Stimulated activated CD8-positive, alpha-beta memory T cell treated with anti-CD3 and anti-CD28 coated beads, Interleukin-4, amount 100 ng/mL, for 4 hours (primary cell): ENCODE results near the gene DNAH11.
"Not testable (repeated sequence)": the region's sequence is repeated elsewhere in the genome, so short reads cannot be mapped to it uniquely, and the experiment has no call there.

Experiments used
- DNase-seq, 2 donors: peaks; one replicate each; pipeline ENCODE4 v3.0.0-alpha.2; 2020; ENCODE audit warnings: low read depth in 2 of 2, low spot score in 1 of 2

DNAH11 gene

DNA sequence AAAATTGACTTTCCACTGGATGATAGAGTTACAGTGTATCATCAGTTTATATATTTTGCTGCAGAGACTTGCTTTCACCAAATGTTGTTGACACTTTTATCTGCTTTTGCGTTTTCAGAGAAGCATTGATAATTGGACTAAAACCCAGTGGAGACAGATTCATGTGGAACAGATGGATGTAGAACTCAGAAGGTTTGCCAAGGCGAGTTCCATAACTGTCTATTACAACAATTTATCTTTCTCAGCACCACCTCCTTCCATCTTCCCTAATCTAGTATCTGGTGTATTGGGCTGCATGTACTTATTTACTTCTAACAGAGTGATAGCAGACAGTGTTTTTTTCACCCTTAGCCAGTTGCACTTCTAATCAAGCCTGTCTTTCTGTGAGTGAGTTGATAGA lies 73.3 kb downstream of the DNAH11 start:
- no peak for DNase-seq

DNA sequence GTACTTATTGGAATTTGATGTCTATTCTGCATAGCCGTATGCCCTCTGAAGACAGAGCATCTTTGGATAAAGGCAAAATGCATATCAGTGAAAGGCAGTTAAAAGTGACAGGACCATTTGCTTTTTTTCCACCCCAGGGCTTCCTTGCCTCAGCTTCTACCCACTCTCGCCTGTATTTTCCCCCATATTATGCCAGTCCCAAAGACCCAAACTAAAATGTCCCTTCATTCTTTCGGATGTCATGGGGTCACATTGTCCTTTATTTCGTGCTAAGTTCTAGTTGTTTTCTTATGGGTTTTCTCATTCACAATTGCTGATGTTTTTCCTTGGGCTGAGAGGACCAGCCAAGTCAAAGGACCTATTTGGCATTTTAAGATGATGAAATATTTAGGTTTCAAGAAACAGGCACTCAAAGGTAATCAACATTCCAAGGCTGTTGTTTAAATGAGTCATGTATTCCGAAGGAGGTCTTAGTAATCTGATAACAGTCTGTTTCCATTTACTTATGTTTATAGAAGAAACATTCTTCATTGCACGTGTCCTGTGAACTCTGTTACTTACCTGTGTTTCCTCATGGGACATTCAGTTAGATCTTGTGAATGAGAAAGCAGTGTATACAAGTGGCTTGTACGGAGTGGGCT lies 74.1 kb downstream of the DNAH11 start:
- DNase-seq: no peak

DNA sequence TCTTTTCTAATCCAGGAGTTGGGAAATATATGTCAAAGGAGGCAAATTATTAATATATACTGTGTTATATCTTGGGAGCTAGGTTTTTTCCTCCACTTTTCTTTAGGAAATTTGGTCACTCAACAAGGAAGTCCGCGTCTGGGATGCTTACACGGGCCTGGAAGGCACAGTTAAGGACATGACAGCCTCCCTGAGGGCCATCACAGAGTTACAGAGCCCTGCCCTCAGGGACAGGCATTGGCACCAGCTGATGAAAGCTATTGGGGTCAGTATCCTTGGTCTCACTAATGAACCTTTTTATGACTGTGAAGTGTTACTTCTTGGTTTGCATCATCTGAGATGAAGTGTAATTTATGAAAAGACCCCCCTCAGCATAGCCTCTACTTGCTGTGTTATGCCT lies 74.7 kb downstream of the DNAH11 start:
- DNase-seq: no peak

DNA sequence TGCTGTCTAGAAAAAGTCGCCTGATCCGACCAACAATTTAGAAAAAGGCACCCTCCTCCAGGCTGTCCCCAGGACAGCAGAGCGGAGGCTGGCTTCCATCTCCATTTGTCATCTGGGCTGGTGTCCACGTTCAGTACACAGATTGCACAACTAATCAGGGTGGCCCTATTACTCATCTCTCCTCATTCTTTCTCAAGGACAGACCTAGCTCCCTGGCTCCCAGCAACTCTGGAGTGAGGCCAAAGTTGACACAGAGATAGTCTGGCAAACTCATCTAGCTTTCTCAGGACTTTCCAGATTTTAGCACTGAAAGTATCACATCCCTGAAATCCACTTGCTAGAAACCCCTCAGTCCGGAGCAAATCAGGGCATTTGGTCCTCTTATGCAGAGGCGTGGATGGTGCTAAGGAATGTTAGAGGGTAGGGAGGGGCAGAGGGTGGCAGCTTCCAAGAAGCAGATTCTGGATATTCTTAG lies 75.1 kb downstream of the DNAH11 start:
- no peak for DNase-seq

DNA sequence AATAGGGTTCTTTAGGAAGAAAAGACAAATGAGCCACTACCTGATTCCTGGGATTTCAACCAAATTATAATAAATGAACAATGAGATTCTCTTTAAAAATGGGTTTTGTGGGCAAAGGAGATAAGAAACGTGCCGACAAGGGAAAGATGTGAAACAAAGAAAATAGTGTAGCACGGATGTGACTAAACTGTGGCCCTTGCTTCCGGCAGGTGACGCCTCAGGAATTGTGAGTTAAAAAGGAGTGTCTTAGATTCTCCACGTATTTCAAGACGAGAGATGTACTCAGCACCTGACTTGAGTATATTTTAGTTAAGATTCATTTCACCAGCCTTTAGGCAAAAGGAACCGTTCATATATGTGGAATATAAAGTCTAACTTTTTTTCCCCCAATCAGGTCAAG lies 75.9 kb downstream of the DNAH11 start:
- DNase-seq: no peak

DNA sequence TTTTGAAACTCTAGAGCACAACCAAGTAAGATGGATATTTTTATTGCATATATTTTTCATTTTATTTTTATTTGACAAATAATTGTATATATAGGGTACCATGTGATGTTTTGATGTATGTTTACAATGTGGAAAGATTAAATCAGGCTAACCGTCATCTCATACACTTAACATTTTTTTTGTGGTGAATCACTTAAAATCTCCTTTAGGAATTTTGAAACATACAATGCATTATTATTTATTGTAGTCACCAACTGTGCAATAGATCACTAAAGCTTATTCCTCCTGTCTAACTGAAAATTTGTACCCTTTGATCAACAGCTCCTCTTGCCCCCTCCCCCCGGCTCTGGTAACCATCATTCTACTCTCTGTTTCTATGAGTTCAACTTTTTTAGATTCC lies 77.2 kb downstream of the DNAH11 start:
- DNase-seq: no peak

DNA sequence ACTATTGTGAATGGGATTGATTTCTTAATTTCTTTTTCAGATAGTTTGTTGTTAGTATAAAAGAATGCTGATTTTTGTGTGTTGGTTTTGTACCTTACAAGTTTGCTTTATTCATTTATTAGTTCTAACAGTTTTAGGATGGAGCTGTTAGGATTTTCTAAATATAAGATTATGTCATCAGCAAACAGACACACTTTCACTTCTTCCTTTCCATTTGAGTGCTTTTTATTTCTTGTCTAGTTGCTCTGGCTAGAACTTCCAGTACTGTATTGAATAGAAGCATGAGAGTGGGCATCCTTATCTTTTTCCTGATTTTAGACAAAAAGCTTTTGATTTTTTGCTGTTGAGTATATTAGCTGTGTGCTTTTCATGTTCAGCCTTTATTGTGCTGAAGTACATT lies 81.5 kb downstream of the DNAH11 start:
- no peak for DNase-seq

DNA sequence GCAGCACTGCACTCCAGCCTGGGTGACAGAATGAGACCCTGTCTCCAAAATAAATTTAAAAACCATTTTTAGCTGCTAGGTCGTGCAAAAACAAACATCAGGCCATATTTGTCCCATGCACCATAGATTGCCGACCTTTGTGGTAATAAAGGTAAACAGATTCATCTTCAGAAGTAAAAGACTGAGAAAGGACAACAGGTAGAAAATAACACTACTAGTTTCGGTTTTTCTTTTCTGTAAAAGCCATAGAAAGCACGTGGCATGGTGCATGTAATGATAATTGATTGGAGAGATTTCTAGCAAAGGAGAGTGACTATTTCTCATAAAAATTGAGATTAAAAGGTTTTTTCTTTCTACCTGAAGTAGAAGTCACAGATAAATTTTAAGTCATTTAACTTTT lies 93.9 kb downstream of the DNAH11 start:
- no peak for DNase-seq

DNA sequence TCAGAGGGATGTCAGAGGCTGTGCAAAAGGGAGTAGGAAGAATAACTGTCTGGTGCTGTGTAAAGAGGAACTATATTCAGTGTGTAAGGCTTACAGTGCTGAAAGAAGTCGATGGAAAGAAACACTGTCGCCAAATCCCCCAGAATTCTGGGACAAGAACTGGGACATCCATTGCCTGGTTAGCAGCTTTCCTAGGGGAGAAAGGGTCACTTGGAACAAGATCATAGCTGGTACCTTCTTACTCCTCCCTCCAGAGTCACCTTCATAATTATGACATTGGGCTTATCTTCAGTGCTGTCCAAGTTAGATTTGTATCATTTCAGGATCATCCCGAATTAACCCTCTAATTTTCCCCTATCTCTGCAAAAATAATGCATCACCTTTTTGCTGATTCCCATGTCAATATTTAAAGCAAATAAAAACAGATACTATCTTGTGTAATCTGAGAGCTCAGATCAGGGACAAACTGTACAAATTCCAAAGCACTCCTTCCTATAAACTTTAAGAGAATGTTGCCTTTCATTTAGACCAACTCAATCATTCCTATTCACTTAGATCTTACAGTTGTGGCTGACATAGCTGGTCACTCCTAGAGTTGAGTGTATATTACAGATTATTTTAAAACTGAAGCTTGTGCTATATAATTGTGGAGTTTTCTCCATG lies 96.5 kb downstream of the DNAH11 start:
- no peak for DNase-seq

DNA sequence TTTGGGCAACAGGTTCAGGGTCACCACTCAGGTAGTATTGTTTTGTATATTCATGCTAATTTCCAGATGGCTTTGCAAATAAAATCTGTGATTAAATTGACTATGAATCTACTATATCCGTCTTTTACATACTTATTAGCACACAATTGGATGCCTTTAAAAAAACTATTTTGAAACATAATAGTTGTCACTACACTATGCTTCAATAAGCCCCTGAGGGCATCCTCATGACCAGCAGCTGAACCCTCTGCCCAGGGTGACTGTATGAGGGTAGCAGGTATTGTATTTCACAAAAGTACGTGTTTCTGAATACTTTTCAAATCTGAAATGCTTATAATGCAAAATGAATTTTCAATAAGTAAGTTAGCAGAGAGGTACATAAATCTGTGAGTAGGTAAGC lies 97.3 kb downstream of the DNAH11 start:
- no peak for DNase-seq

DNA sequence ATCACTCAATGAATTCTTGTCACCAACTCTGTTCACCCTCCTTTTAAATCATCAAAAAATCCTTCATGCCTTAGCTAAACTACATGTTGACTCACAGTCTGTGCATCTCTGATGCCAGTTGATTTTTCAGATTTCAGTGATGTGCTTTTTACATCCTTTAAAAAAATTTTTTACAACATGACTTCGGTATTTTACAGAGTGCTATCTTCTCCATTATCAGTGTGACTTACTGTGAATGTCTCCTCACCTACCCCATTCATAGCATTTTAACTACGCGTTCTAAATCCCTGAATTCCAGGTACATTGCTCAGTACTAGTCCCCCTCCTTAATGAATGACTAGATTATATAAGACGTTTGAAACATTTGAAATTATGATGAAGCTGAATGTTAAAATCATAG lies 98.7 kb downstream of the DNAH11 start:
- no peak for DNase-seq

DNA sequence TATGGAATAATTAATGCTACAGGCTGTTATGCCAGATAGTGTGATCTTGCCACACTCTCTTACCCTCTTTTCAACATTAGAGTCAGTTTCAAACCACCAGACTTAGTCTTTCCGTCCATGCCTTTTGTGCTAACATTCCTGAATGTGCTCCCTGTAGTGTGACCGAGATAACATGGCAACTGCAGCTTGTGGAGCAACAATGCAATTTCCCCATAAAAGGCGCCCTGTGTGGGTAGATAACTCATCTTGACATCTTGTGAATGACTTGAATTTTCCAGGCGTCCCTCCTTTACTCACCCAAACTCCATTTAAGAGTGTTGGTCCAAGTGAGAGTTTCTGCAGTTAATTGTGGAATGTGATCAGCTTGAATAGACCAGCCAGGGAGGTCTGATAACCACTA lies 99.6 kb downstream of the DNAH11 start:
- DNase-seq: no peak

DNA sequence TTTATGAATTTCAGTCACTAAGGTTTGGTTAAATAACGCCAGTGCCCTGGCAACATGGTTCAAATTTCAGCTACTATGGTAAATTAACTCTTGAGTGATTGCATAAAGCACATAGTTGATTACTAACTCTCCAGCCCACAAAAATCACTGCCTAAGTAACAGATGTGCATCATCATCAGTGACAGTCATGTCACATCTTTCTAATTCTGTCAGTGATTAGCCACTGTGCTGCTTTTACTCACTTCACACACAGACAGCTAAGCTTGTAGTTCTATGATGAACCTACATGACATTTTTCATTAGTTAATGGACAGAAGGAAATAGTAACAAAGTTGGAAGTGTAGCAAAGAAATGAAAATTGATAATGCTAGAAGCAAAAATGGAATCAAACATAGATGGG lies 108.9 kb downstream of the DNAH11 start:
- no peak for DNase-seq

DNA sequence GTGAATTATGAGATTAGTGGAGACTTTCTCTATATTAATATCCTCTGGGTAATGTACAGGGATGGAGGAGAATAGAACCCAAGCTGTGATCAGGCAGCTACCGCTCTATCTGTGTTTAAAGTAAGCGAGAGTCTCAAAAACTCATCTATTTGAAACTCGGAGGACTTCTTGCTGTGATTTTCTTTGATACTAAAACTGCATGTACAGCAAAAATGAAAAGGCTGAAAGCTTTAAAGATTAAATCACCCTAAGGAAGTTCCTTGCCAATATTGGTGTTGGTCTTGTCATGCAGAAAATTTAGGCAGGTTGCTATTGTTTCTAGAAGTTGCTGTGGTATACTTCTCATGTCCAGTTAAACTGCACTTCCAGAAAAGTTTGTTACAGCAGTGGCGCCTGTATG lies 110.8 kb downstream of the DNAH11 start:
- DNase-seq: no peak

DNA sequence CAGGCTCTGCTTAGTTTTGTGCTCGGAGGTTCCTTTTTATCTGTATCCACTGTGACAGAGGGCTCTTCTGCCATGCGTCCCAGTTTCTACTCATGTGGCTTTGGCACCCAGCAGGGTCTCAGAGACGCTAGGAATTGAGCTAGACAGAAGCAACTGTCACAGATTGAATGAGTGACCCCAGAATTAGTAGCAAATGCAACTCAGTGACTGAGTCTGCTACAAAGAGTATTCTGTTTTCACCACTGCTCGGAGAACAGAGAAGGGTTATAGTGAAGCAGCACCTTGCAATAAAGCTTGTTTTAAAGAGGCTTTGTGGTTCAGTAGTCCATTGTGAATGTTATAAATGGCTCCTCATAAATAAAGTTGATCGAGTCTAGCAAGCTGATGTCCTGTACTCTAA lies 113.2 kb downstream of the DNAH11 start:
- no peak for DNase-seq

DNA sequence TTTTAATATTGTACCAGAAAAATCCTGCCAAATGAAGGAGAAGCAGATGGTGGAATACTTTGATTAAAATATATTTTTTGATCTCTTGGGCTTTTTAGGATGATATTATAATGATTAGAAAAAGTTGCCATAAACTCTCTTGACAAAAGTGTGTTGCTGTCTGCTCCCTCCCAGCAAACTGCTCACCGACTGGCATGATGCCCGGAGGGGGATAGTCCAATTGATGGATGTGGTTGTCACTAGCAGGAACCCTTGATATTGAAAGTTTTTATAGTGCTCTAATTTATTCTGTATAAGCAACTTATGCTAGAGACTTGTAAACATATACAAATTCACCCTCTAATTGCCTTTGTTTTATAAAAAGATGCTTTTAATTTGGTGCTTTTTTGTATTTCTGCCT lies 114.0 kb downstream of the DNAH11 start:
- no peak for DNase-seq

DNA sequence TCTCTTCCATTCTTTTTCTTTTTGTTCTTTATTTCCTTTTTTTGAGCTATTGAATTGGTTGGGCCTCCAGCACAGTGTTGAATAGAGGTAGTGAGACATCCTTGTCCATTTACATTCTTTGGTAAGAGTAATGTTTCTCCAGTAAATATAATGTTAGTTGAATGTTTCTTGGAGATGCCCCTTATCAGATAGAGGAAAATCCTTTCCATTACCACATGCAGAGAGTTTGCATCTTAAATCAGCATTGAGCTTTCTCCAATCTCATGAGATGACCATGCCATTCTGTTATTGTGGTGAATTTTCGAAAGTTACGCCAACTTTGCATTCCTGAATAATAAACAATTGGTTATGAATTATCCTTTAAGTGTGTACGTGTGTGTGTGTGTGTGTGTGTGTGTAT lies 127.7 kb downstream of the DNAH11 start:
- DNase-seq: no peak

DNA sequence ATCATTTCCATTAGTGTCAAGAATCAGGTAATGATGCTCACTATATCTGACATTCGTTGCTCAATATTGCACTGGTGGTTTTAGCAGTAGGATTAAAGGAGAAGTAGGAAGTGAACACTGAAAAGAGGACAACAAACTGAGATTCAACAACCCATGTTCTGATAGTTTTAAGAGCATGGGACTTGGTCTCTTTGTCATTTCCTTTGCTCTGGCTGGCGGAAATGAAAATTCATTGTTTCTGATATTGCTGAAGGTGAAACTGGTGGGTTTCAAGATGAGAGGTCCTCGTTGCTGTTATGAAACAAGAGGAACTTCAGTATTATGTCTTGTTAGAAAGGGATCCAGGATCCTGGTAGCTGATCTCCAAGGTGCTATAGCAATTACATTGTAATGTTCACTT lies 129.0 kb downstream of the DNAH11 start:
- DNase-seq: no peak

DNA sequence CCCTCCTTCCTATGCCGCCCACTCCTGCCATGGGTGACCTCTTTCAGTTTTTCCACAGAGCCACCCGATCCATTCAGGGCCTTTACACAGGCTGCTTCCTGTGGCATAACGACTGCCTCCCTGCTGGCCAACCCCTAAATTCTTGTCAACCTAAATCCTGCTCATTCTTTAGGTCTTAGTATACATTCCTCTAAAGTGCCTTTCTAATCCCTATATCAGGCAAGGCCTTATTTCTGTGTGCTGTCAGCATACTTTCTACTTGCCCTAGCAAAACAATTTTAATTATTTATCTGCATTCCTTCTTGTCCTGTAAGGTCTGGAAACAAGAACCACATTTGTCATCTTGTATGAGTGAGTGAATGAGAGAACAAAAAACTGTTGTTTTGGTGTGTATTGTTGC lies 132.4 kb downstream of the DNAH11 start:
- no peak for DNase-seq

DNA sequence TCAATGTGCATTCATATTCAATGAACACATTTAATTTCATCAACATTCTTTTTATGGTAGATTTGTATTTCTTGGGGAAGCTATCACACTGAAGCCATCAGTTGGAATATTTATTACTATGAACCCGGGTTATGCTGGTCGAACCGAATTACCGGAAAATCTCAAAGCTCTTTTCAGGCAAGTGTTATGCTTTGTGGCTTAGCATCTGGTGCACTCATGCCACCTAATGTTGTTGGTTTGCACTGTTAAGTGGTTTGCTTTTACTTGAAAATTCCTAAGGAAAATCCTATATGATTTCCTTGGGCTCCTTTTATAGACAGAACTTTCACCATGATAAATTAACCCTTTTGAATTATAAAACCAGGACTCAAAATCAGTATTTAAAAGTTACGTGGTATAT lies 147.9 kb downstream of the DNAH11 start:
- no peak for DNase-seq

DNA sequence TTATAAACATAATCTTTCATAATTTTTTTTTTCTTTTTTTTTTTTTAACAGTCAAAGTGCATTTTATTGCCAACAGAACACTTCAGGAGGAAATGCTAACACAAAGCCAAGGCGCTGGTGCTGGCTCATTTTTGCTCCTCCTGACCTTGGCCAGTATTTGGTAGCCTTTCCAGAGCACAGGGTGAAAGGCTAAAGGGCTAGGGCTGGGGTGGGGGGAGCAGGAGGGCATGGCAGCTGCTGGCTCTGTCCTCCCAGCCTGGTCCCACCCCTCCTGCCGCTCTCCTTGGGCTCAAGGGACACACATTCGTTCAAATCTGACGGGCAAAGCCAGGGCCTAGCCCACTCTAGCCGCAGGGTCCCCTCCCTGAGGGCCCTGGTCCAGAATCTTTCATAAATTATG lies 148.3 kb downstream of the DNAH11 start:
- DNase-seq: not testable (repeated sequence)

DNA sequence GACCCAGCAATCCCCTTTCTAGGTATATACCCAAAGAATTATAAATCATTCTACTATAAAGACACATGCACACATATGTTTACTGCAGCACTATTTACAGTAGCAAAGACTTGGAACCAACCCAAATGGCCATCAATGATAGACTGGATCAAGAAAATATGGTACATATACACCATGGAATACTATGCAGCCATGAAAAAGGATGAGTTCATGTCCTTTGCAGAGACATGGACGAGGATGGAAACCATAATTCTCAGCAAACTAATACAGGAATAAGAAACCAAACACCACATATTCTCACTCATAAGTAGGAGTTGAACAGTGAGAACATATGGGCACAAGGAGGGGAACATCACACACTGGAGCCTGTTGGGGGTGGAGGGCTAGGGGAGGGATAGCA lies 157.7 kb downstream of the DNAH11 start:
- DNase-seq: not testable (repeated sequence)

DNA sequence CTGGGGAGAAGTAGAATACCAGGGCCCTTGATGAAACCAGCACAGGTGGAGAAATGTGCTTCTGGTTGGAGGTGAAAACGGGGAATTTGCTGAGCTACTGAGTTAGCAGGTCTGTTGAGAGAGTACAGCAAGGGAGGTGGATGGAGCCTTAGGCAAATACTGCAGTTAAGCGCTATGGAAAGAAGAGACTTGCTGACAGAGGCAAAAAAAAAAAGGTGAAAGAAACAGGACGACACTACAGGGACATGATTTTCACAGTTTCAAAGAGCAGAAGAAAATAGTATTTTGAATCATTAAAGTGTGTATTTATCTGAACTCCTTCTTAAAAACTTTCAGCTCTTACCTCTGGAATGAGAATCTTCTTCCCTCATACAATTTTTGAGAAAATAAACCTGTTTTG lies 159.5 kb downstream of the DNAH11 start:
- DNase-seq: no peak
